Fibroblast of pulmonary artery (primary cell): ENCODE measurements around the gene NUBP2.

ENCODE experiments used
- DNase-seq: peaks from one replicate; pipeline ENCODE4 v3.0.0-alpha.2; 2010; ENCODE audit warnings: low read depth
- H3K4me3 ChIP-seq: replicated peaks from 2 replicates; pipeline ENCODE4 v1.5.1; 2011; ENCODE audit warnings: low read depth, mild to moderate bottlenecking, control low read depth, low read length, moderate library complexity
- TF ChIP-seq, protein P1 (sequence below): IDR thresholded peaks from 2 replicates; pipeline ENCODE4 v1.5.1; 2011; ENCODE audit warnings: mild to moderate bottlenecking, control low read depth, low read length, inconsistent platforms; ENCODE audit errors: missing control alignments

NUBP2 gene

GRCh38 chr16:1772362-1772907 lies 10.3 kb upstream of the NUBP2 start, which contains the start of gene EME2:
Gene EME2, plus strand, starts transcription at chr16:1772810. Its CDS starts 418 bp downstream, at chr16:1773228.
- DNase-seq: no peak
- TF ChIP-seq, protein P1, sequence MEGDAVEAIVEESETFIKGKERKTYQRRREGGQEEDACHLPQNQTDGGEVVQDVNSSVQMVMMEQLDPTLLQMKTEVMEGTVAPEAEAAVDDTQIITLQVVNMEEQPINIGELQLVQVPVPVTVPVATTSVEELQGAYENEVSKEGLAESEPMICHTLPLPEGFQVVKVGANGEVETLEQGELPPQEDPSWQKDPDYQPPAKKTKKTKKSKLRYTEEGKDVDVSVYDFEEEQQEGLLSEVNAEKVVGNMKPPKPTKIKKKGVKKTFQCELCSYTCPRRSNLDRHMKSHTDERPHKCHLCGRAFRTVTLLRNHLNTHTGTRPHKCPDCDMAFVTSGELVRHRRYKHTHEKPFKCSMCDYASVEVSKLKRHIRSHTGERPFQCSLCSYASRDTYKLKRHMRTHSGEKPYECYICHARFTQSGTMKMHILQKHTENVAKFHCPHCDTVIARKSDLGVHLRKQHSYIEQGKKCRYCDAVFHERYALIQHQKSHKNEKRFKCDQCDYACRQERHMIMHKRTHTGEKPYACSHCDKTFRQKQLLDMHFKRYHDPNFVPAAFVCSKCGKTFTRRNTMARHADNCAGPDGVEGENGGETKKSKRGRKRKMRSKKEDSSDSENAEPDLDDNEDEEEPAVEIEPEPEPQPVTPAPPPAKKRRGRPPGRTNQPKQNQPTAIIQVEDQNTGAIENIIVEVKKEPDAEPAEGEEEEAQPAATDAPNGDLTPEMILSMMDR: no peak
- peak within 1 kb of the TSS; percentile 74 for H3K4me3 ChIP-seq

- TF ChIP-seq, protein P1: peak; percentile 37
- DNase-seq: peak; percentile 85
- peak within 1 kb of the TSS; percentile 74 for H3K4me3 ChIP-seq
Observed at GRCh38 chr16:1772908-1773702, 9.7 kb upstream of the NUBP2 start, which contains the start of gene MRPS34. Gene MRPS34, minus strand, starts transcription at chr16:1773134. Its CDS starts 15 bp downstream, at chr16:1773119.

DNA sequence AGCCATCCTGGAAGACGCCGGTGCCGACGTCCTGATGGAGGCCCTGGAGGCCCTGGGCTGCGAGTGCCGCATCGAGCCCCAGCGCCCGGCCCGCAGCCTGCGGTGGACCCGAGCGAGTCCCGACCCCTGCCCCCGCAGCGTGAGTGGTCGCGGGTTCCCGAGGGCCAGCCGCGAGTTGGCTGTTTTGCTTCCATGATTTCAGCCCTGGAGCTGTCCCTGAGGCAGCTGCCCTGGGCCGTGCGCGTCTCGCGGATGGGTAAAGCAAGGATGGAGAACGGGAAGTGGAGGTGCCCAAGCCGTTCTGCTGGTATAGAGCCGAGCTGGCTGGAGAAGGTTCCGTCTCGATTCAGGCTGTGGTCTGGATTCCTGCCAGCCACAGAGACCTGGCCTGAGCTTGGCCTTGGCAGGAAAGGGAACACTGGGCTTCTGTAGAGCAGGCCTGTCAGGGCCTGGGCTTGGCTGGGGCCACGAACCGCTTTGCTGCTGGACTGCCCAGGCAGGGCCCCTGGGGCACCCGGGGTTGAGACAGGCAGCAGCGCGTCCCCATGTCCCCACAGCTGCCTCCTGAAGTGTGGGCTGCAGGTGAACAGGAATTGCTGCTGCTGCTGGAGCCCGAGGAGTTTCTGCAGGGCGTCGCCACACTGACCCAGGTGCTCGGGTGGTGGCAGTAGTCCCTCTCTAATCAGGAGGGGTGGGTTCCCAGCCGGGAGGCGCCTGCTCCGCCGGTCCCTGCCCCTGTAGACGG lies 8.9 kb upstream of the NUBP2 start:
- DNase-seq: no peak
- H3K4me3 ChIP-seq: peak overlapping the region; percentile 74
- TF ChIP-seq, protein P1: no peak

- H3K4me3 ChIP-seq: peak overlapping the region; percentile 74
- TF ChIP-seq, protein P1: no peak
- DNase-seq: no peak
Observed at GRCh38 chr16:1774448-1774780, 8.3 kb upstream of the NUBP2 start.

- no peak for DNase-seq
- TF ChIP-seq, protein P1: no peak
- no peak overlapping the region for H3K4me3 ChIP-seq
Observed at GRCh38 chr16:1775006-1775845, 7.5 kb upstream of the NUBP2 start.

DNA sequence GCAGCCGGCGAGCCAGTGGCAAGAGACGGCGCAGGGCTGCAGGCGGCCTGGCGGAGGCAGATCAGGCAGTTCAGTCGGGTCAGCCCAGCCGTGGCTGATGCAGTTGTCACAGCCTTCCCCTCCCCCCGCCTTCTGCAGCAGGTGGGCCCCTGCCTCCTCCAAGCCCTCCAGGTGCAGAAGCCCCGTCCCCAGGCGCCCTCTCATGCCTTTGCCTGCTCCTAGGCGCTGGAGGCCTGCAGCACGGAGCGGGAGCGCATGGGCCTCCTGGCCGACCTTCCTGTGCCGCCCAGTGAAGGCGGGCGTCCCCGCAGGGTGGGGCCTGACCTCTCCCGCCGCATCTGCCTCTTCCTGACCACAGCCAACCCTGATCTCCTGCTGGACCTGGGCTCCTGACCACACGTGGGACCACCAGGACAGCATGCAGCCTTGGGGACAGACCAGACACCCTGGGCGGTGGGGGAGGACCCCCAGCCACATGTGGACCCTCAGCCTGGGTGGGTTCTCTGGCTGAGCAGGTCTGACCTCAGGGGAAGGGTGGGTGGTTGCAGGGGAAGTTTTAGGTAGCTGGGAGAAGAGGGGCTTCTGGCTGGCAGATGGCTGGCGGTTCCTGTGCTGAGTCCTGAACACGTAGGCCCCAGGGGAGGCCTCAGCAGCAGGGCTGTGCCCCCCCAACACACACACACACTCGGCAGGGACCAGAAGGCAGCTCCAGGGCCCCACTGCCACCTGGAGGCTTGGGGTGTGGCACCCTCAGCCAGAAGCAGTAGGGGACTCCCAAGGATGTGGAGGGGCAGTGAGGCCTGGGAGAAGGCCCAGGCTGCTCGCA lies 6.7 kb upstream of the NUBP2 start:
- no peak for DNase-seq
- TF ChIP-seq, protein P1: no peak
- no peak overlapping the region for H3K4me3 ChIP-seq
